Measurements from ENCODE around the gene CNPY1.

DNA sequence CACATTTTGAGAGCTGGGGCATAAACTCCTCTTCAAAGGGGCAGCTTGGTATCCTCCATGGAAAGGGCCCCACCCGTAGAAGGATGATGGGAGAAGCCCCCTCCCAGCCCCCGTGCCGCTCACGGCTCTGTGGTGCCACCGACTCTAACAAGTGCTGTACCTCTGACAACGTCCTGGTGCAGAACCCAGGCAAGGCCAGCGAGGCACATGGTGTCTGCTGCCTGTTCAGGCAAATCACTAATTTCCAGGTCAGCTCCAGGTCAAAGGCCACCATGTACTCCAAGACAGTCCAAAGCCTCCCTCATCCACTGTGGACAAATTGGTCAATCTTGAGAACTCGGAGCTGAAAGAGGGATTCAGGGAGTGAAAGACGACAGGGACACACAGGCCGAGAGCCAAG, 11.4 kb upstream of the CNPY1 start:
- TF ChIP-seq SPI1 (IDR thresholded peaks at IDR 0.05; ENCODE audit: borderline replicate concordance, low read depth) (no peak), GABPA (IDR thresholded peaks at IDR 0.05; ENCODE audit: low read depth) (no peak), POLR2AphosphoS5 (IDR thresholded peaks at IDR 0.05; ENCODE audit: low read depth) (no peak)
- TF ChIP-seq, protein P1, sequence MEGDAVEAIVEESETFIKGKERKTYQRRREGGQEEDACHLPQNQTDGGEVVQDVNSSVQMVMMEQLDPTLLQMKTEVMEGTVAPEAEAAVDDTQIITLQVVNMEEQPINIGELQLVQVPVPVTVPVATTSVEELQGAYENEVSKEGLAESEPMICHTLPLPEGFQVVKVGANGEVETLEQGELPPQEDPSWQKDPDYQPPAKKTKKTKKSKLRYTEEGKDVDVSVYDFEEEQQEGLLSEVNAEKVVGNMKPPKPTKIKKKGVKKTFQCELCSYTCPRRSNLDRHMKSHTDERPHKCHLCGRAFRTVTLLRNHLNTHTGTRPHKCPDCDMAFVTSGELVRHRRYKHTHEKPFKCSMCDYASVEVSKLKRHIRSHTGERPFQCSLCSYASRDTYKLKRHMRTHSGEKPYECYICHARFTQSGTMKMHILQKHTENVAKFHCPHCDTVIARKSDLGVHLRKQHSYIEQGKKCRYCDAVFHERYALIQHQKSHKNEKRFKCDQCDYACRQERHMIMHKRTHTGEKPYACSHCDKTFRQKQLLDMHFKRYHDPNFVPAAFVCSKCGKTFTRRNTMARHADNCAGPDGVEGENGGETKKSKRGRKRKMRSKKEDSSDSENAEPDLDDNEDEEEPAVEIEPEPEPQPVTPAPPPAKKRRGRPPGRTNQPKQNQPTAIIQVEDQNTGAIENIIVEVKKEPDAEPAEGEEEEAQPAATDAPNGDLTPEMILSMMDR (IDR thresholded peaks at IDR 0.05; ENCODE audit: insufficient read depth, low read length): no peak
- TF ChIP-seq, protein P2, sequence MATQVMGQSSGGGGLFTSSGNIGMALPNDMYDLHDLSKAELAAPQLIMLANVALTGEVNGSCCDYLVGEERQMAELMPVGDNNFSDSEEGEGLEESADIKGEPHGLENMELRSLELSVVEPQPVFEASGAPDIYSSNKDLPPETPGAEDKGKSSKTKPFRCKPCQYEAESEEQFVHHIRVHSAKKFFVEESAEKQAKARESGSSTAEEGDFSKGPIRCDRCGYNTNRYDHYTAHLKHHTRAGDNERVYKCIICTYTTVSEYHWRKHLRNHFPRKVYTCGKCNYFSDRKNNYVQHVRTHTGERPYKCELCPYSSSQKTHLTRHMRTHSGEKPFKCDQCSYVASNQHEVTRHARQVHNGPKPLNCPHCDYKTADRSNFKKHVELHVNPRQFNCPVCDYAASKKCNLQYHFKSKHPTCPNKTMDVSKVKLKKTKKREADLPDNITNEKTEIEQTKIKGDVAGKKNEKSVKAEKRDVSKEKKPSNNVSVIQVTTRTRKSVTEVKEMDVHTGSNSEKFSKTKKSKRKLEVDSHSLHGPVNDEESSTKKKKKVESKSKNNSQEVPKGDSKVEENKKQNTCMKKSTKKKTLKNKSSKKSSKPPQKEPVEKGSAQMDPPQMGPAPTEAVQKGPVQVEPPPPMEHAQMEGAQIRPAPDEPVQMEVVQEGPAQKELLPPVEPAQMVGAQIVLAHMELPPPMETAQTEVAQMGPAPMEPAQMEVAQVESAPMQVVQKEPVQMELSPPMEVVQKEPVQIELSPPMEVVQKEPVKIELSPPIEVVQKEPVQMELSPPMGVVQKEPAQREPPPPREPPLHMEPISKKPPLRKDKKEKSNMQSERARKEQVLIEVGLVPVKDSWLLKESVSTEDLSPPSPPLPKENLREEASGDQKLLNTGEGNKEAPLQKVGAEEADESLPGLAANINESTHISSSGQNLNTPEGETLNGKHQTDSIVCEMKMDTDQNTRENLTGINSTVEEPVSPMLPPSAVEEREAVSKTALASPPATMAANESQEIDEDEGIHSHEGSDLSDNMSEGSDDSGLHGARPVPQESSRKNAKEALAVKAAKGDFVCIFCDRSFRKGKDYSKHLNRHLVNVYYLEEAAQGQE (IDR thresholded peaks at IDR 0.05; ENCODE audit: insufficient replicate concordance, low read depth): no peak
